ENCODE results near the gene JMJD8.

DNA sequence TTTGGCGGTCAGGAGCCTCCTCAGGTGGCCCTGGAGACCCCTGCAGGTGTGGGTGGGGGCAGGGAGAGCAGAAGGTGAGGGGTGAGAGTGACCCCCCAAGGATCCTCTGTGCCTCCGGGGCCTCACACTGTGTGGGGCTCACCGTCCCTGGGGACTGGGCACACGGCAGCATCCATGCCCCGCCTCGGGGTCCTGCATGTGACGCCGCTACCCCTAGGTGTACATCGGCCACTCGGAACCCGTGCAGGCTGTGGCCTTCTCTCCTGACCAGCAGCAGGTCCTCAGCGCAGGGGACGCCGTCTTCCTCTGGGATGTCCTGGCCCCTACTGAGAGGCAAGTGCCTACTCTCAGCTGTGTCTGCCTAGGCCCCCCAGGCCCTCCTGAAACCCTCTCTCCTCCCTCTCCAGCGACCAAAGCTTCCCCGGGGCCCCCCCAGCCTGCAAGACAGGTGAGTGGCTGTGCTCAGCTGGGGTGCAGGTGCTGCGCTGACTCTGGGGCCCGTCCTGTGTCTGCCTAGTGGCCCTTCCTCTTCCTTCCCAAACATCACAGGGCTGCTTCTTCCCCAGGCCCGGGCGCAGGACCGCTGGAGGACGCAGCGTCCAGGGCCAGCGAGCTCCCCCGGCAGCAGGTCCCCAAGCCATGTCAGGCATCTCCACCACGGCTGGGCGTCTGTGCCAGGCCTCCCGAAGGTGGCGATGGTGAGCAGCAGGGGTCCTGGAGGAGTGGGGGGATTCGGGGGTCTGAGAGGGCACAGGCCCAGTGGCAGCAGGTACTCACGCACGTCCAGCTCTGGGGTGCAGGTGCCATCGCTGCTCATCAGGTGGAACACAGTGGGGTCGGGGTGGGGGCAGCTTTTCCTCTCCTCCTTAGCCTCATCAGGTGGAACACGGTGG, 25.2 kb downstream of the JMJD8 start:
- TF ChIP-seq POLR2AphosphoS5 (IDR thresholded peaks at IDR 0.05; ENCODE audit: low read depth, low read length): no peak
- TF ChIP-seq, protein P1, sequence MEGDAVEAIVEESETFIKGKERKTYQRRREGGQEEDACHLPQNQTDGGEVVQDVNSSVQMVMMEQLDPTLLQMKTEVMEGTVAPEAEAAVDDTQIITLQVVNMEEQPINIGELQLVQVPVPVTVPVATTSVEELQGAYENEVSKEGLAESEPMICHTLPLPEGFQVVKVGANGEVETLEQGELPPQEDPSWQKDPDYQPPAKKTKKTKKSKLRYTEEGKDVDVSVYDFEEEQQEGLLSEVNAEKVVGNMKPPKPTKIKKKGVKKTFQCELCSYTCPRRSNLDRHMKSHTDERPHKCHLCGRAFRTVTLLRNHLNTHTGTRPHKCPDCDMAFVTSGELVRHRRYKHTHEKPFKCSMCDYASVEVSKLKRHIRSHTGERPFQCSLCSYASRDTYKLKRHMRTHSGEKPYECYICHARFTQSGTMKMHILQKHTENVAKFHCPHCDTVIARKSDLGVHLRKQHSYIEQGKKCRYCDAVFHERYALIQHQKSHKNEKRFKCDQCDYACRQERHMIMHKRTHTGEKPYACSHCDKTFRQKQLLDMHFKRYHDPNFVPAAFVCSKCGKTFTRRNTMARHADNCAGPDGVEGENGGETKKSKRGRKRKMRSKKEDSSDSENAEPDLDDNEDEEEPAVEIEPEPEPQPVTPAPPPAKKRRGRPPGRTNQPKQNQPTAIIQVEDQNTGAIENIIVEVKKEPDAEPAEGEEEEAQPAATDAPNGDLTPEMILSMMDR (IDR thresholded peaks at IDR 0.05): no peak; the same call in 1 of the 2 replicates
